Ovary (tissue), 3 donors: Measurements from ENCODE around the gene CDH20.

Experiments used
- CTCF ChIP-seq, 3 donors: fragments of 450-650 bp in 2 of 3; fragments of 200-600 bp in 1 of 3; IDR thresholded peaks; one replicate each; pipeline versions ENCODE4 v1.5.1 to v1.8.0; 2016 to 2022; ENCODE audit warnings: antibody characterized with exemption in 3 of 3, mild to moderate bottlenecking in 1 of 3
- EP300 ChIP-seq: sonication (generic); formaldehyde crosslinking; IDR thresholded peaks from one replicate; pipeline ENCODE4 v1.6.1; 2017; ENCODE audit warnings: antibody characterized with exemption
- POLR2A ChIP-seq: fragments of 450-650 bp; IDR thresholded peaks from one replicate; pipeline ENCODE4 v1.6.1; 2017; ENCODE audit warnings: antibody characterized with exemption, mild to moderate bottlenecking, moderate library complexity
- donor health status: DM: no; HTN: no; CAD: no.

GRCh38 chr18:61286867-61287266, 46.4 kb upstream of the CDH20 start:
- no peak for TF ChIP-seq CTCF (IDR thresholded peaks at IDR 0.05)
- TF ChIP-seq POLR2A = no peak
- TF ChIP-seq EP300 = no peak
